ENCODE data around the gene PHACTR1. TPM values are rescaled to one million over a fixed set of nuclear protein-coding genes. Genes with fewer than 3 reads are reported as not detected.

PHACTR1 gene
- total RNA-seq, 1 experiment from 2014 or later, result 0.21 TPM

DNA sequence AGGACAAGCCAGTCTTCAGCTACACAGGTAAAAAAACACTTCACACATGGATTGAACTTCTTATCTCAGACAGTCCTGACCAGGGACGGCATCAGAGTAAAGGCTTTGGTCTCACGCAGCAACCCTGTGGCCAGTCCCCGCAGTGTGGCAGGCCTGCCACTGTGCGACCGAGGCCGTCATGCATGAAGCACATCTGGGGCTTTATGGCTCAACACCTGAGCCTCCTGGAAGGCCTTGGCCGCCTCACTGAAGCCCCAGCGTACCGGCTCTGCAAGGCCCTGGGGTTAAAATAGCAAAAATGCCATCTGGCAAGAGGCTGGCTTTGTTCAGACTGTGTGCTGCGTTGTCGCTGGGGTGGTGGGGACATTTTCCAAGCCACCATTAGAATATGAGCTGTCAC, 579.0 kb downstream of the PHACTR1 start:
- intact Hi-C loops (cut with micrococcal nuclease; ENCODE audit: unreplicated experiment), result no loop called here
- H3K4me1 Mint-ChIP-seq (ENCODE audit: low read depth, unreplicated experiment), result no peaks in the 10 kb centered on the region
- BruUV-seq (replicated peaks), result no TSS peak
- no peaks in the 10 kb centered on the region for H3K9me3 Mint-ChIP-seq (ENCODE audit: low read depth, unreplicated experiment)
- no peak overlapping the region for H3K4me3 Mint-ChIP-seq (ENCODE audit: low read depth, unreplicated experiment)
- CTCF ChIA-PET, result no interaction called here
- TF ChIP-seq, protein P1, sequence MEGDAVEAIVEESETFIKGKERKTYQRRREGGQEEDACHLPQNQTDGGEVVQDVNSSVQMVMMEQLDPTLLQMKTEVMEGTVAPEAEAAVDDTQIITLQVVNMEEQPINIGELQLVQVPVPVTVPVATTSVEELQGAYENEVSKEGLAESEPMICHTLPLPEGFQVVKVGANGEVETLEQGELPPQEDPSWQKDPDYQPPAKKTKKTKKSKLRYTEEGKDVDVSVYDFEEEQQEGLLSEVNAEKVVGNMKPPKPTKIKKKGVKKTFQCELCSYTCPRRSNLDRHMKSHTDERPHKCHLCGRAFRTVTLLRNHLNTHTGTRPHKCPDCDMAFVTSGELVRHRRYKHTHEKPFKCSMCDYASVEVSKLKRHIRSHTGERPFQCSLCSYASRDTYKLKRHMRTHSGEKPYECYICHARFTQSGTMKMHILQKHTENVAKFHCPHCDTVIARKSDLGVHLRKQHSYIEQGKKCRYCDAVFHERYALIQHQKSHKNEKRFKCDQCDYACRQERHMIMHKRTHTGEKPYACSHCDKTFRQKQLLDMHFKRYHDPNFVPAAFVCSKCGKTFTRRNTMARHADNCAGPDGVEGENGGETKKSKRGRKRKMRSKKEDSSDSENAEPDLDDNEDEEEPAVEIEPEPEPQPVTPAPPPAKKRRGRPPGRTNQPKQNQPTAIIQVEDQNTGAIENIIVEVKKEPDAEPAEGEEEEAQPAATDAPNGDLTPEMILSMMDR (IDR thresholded peaks at IDR 0.05; ENCODE audit: unreplicated experiment), result no peak
- H3K27ac Mint-ChIP-seq (ENCODE audit: unreplicated experiment), result no peak overlapping the region
- no peak for DNase-seq
- H3K27me3 Mint-ChIP-seq (ENCODE audit: unreplicated experiment), result no peaks in the 10 kb centered on the region
- H3K36me3 Mint-ChIP-seq (ENCODE audit: insufficient read depth, unreplicated experiment), result peaks cover 5% of the 10 kb centered on the region

DNA sequence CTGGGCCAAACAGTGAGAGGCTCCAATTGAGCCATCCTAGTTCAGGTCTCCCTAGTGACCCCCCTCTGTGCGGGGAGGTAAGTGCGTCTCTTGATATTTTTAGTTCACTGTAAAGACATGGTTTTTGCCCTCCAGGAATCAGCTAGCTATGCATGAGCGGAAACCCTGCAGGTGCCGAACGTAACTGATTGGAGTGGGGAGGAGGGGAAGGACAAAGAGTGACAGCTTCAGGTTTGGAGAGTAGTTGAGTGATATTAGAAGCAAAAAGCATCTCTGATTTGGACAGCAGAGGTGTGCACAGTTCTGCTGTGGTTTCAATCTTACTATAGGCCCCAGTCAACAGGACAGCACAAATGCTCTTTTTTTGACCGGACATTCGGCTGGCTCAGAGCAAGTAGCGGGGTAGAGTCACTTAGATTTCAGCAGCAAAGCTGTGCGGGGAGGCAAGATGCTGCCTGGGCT, 580.0 kb downstream of the PHACTR1 start:
- Mint-ChIP-seq H3K9me3 (ENCODE audit: low read depth, unreplicated experiment) (no peaks in the 10 kb centered on the region), H3K4me3 (ENCODE audit: low read depth, unreplicated experiment) (no peak overlapping the region), H3K27me3 (ENCODE audit: unreplicated experiment) (no peaks in the 10 kb centered on the region), H3K36me3 (ENCODE audit: insufficient read depth, unreplicated experiment) (peaks cover 5% of the 10 kb centered on the region), H3K4me1 (ENCODE audit: low read depth, unreplicated experiment) (no peaks in the 10 kb centered on the region), H3K27ac (ENCODE audit: unreplicated experiment) (no peak overlapping the region)
- no TSS peak for BruUV-seq (replicated peaks)
- intact Hi-C loops (cut with micrococcal nuclease; ENCODE audit: unreplicated experiment), result no loop called here
- no peak for DNase-seq
- CTCF ChIA-PET, result no interaction called here
- TF ChIP-seq, protein P1 (IDR thresholded peaks at IDR 0.05; ENCODE audit: unreplicated experiment), result no peak

DNA sequence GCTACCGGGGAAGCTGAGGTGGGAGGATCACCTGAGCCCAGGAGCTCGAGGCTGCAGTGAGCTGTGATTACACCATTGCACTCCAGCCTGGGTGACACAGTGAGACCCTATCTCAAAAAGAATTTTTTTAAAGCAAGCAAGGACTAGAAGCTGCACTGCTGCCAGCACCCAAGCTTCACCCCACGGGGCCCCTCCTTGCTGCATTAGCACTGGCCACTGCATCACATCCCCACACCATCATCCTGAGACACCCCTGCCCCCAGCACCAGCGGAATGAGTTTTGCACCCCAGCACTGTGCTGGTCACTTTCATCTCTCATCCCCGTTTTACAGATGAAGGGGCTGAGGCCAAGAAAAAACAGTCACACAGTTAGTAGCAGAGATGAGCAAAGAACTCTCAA, 580.8 kb downstream of the PHACTR1 start:
- H3K9me3 Mint-ChIP-seq (ENCODE audit: low read depth, unreplicated experiment), result no peaks in the 10 kb centered on the region
- H3K36me3 Mint-ChIP-seq (ENCODE audit: insufficient read depth, unreplicated experiment), result peaks cover 5% of the 10 kb centered on the region
- no peak overlapping the region for H3K4me3 Mint-ChIP-seq (ENCODE audit: low read depth, unreplicated experiment)
- DNase-seq, result no peak
- CTCF ChIA-PET, result no interaction called here
- TF ChIP-seq, protein P1 (IDR thresholded peaks at IDR 0.05; ENCODE audit: unreplicated experiment), result no peak
- no peaks in the 10 kb centered on the region for H3K27me3 Mint-ChIP-seq (ENCODE audit: unreplicated experiment)
- no TSS peak for BruUV-seq (replicated peaks)
- intact Hi-C loops (cut with micrococcal nuclease; ENCODE audit: unreplicated experiment), result no loop called here
- H3K4me1 Mint-ChIP-seq (ENCODE audit: low read depth, unreplicated experiment), result no peaks in the 10 kb centered on the region
- no peak overlapping the region for H3K27ac Mint-ChIP-seq (ENCODE audit: unreplicated experiment)

DNA sequence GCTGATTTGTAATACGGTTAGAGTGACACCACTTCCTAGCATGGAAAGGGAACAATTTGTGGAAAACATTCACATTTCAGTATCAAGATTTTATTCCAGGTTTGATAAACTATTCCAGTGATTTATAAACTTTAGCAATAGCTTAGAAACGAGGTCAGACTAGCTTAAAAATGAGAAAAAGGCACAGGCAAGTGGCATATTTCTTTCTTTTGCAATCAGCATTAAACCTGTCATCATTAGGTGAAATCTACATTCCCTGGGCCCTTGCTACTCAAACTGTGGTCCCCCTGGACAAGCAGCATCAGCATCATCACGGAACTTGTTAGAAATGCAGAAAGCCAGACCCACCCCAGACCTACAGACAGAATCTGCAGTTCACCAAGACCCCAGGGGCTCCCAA, 581.9 kb downstream of the PHACTR1 start:
- TF ChIP-seq, protein P1 (IDR thresholded peaks at IDR 0.05; ENCODE audit: unreplicated experiment), result no peak
- intact Hi-C loops (cut with micrococcal nuclease; ENCODE audit: unreplicated experiment), result no loop called here
- CTCF ChIA-PET, result no interaction called here
- Mint-ChIP-seq H3K36me3 (ENCODE audit: insufficient read depth, unreplicated experiment) (peaks cover 5% of the 10 kb centered on the region), H3K4me3 (ENCODE audit: low read depth, unreplicated experiment) (no peak overlapping the region), H3K27ac (ENCODE audit: unreplicated experiment) (no peak overlapping the region), H3K9me3 (ENCODE audit: low read depth, unreplicated experiment) (no peaks in the 10 kb centered on the region), H3K4me1 (ENCODE audit: low read depth, unreplicated experiment) (no peaks in the 10 kb centered on the region), H3K27me3 (ENCODE audit: unreplicated experiment) (no peaks in the 10 kb centered on the region)
- no TSS peak for BruUV-seq (replicated peaks)
- no peak for DNase-seq

Data from Calu3 (cell line).